GM12892 (cell line): Measurements from ENCODE around the gene DAB2IP.

Experiments
- POLR2A ChIP-seq: IDR thresholded peaks from 2 replicates; pipeline ENCODE4 v1.6.1; 2011; ENCODE audit warnings: low read depth, low read length, control low read depth
- POLR2AphosphoS5 ChIP-seq: IDR thresholded peaks from 2 replicates; pipeline ENCODE4 v1.6.1; 2011; ENCODE audit warnings: low read depth, low read length, control low read depth
- TAF1 ChIP-seq: IDR thresholded peaks from 2 replicates; pipeline ENCODE4 v1.6.1; 2011; ENCODE audit warnings: low read depth, mild to moderate bottlenecking, control low read depth, low read length, borderline replicate concordance

DNA sequence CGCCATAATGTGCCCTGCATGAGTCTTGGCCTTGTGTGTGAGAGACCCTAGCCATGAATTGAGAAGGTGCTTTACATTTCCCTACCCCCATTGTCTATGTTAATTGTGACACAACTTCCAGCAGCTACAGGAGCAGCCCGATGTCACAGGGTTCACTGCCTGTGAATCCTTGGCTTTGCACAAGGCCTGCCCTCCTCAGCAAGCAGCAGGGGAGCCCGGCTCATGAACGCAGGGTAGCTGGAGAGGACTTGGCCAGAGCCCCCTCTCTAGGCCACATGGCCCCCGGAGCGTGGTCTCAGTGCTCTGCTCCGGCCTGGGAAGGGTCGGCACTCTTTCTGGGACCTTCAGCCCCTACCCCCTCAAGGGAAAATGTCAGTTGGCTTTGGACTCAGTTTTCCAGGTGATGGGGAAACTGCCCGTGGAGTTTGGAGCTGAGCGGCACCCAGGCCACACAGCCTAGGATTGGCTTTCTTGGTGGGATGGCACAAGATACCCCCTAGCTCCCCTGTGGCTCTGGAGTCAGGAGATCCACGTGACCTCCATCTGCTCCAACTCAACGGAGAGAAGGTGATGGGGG lies 160.8 kb downstream of the DAB2IP start:
- TF ChIP-seq POLR2A (no peak), POLR2AphosphoS5 (no peak), TAF1 (no peak)
